GM12801 (cell line): ENCODE results near the gene SLC25A44.

Experiments
- CTCF ChIP-seq: IDR thresholded peaks from one replicate; pipeline ENCODE4 v1.5.1; 2011; ENCODE audit warnings: control low read depth; ENCODE audit not compliant: insufficient read length; ENCODE audit errors: extremely low read depth

SLC25A44 gene

DNA sequence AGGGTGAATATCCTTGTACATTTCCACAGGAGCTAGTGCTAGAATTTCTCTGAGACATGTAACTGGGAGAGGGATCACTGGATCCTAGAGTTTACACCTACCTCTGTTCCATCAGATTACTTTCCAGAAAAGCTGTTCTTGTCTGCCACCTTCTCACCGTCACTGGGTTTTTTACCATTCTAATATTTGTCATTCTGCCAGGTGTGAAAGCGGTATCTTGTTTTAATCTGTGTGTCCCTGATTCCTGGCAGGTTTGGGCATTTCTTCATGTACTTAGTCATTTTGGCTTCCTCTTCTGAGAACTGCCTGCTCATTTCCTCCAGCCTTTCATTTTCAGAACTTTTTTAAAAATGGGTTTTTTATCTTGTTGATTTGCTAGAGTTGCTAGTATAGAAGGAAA lies 24.0 kb downstream of the SLC25A44 start:
- no peak for TF ChIP-seq CTCF

- no peak for TF ChIP-seq CTCF
These were observed 26.3 kb downstream of the SLC25A44 start for GRCh38 chr1:156220226-156220625.

GRCh38 chr1:156221986-156222692 lies 28.2 kb downstream of the SLC25A44 start:
- no peak for TF ChIP-seq CTCF

DNA sequence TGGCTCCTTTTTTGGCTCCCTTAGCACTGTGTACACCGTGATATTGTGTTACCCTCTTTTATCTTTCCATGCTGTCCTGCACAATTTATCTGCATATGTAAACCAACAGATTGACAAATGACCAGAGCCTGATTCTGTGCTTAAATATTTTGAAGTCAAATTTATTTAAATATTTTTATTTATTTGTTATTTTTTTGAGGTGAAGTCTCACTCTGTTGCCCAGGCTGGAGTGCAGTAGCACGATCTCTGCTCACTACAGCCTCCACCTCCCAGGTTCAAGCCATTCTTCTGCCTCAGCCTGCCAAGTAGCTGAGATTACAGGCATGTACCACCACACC lies 31.7 kb downstream of the SLC25A44 start:
- TF ChIP-seq CTCF: no peak

DNA sequence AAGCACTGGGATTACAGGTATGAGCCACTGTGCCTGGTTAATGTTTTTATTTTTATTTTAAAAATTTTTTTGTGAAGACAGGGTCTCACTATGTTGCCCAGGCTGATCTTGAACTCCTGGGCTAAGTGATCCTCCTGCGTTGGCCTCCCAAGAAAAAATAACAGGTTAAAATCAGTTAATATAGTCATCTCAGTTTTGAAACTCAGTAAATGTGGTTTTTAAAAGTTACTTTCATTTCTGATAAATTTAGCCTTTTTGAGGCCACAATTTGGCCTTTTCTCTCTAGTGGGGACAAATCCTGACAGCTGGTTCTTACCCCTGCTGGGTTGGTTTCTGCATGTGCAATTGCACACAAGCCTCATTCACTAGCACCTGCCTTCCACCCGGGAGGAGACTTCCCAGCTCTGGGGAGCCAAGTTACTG lies 32.2 kb downstream of the SLC25A44 start:
- no peak for TF ChIP-seq CTCF

GRCh38 chr1:156226782-156227181 lies 32.9 kb downstream of the SLC25A44 start:
- TF ChIP-seq CTCF: no peak

DNA sequence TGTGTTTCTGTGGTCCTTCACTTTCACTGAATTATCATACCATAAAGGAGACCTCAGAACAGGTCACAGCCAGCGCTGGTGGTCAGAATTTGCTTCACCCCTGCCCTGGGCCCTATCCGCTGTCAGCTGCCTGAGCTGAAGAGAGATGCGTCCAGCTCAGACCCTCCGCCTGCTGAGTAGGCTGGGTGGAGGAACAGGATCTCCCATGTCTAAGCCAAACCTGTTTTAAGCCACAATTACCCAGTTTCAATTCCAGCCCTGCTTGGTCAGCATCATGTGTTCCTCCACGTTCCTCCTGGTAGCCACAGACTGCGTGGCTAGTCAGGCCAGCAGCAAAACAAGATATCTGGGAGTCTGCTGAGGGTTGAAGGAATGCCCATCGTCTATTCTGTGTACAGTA lies 34.6 kb downstream of the SLC25A44 start:
- no peak for TF ChIP-seq CTCF
